ENCODE measurements around the gene B3GALT2. TPM values are rescaled to one million over a fixed set of nuclear protein-coding genes. Genes with fewer than 3 reads are reported as not detected.

The B3GALT2 gene
- total and polyA plus RNA-seq, 2 donors (not counting 3 experiments of a cell fraction or from before 2014, with no cell fraction given) = not detected

GRCh38 chr1:193222056-193222615 lies 35.7 kb upstream of the B3GALT2 start:
- FAIRE-seq = no peak
- Histone ChIP-seq H3K9me1 (replicated peaks; ENCODE audit: control insufficient read depth, extremely low read depth, insufficient read depth, low read length) (no peaks in the 10 kb centered on the region), H3K36me3 (ENCODE audit: control insufficient read depth in 2 of 2, extremely low read depth in 1 of 2, insufficient read depth in 2 of 2, low read length in 2 of 2) (peaks cover 0 to 5% of the 10 kb centered on the region in 2 experiments), H3K4me1 (ENCODE audit: control insufficient read depth, extremely low read depth, insufficient read depth, low read length) (no peaks in the 10 kb centered on the region), H3K4me2 (ENCODE audit: insufficient read depth, low read length) (no peak overlapping the region), H2AFZ (ENCODE audit: low read depth, low read length) (no peak overlapping the region), H3K27me3 (ENCODE audit: control insufficient read depth in 2 of 2, insufficient read depth in 2 of 2, low read length in 2 of 2) (no peaks in the 10 kb centered on the region), H3K4me3 (replicated peaks in 1 of 3; ENCODE audit: insufficient read depth in 1 of 3, low read depth in 1 of 3, low read length in 3 of 3) (no peak overlapping the region), H3K9ac (replicated peaks; ENCODE audit: extremely low read depth, insufficient read depth, low read length) (no peak overlapping the region), H4K20me1 (replicated peaks; ENCODE audit: control insufficient read depth, extremely low read depth, insufficient read depth, low read length) (no peaks in the 10 kb centered on the region), H3K9me3 (replicated peaks; ENCODE audit: control insufficient read depth, insufficient read depth, low read length) (no peaks in the 10 kb centered on the region), H3K27ac (ENCODE audit: insufficient read depth, low read depth, low read length) (no peak overlapping the region), H3K79me2 (ENCODE audit: control insufficient read depth, insufficient read depth, low read length) (peaks cover 17% of the 10 kb centered on the region)
- no TSS peak for BruUV-seq (replicated peaks)
- POLR2A ChIA-PET = no interaction called here
- CTCF ChIA-PET = interaction anchor here (1.5 kb wide), 1 partner anchor 12 kb away, joined by 6 read pairs; no protein-coding TSS in a partner anchor
- intact Hi-C loops (cut with micrococcal nuclease) (no loop called here), dilution Hi-C loops (cut with MboI; ENCODE audit: extremely low pct_ligation_motif_present, low sequenced_read_pairs) (no loop called here)
- DNase-seq (ENCODE audit: low read depth, low spot score) = no peak
- TF ChIP-seq JUN (IDR thresholded peaks at IDR 0.05; ENCODE audit: borderline replicate concordance, insufficient read depth, insufficient read length, low read depth) (no peak), EZH2 (IDR thresholded peaks at IDR 0.05; ENCODE audit: borderline replicate concordance, low read depth, low read length, severe bottlenecking) (no peak), MYC (IDR thresholded peaks at IDR 0.05; ENCODE audit: low read depth, low read length) (no peak), CTCF (IDR thresholded peaks at IDR 0.05; ENCODE audit: extremely low read depth in 1 of 2, insufficient read depth in 1 of 2, low read depth in 1 of 2, low read length in 2 of 2) (no peak), GATA2 (IDR thresholded peaks at IDR 0.05; ENCODE audit: insufficient read depth, insufficient read length, low read depth, low read length) (no peak), POLR2AphosphoS5 (IDR thresholded peaks at IDR 0.05; ENCODE audit: insufficient read depth, low read depth, low read length) (no peak), POLR2A (IDR thresholded peaks at IDR 0.05; ENCODE audit: low read depth, low read length) (no peak), MAX (IDR thresholded peaks at IDR 0.05; ENCODE audit: insufficient read depth, insufficient read length) (no peak), FOS (IDR thresholded peaks at IDR 0.05; ENCODE audit: borderline replicate concordance, insufficient read depth, low read length) (no peak)

Data from endothelial cell of umbilical vein (primary cell).